ENCODE measurements around the gene OPCML. TPM values are rescaled to one million over a fixed set of nuclear protein-coding genes. Genes with fewer than 3 reads are reported as not detected.

OPCML gene
- total and polyA plus RNA-seq, 2 of the 13 experiments (the other 11 are each of a cell fraction or from before 2014, with no cell fraction given) = not detected

- no TSS peak for BruUV-seq (replicated peaks)
- WGBS (ENCODE audit: low lambda C conversion rate) = 2% methylated on average over 5 of the region's 6 CpGs
- Histone ChIP-seq H4K20me1 (ENCODE audit: insufficient read depth, low read length) (no peaks in the 10 kb centered on the region), H3K9ac (ENCODE audit: insufficient read depth, low read depth, low read length) (no peak overlapping the region), H3K9me3 (ENCODE audit: low read length) (no peaks in the 10 kb centered on the region), H3K4me3 (replicated peaks in 1 of 3; ENCODE audit: insufficient read depth in 1 of 3, low read depth in 2 of 3, low read length in 3 of 3) (no peak overlapping the region), H3K27me3 (ENCODE audit: control insufficient read depth in 1 of 2, insufficient read depth in 2 of 2, low read length in 2 of 2) (no peaks in the 10 kb centered on the region), H3K79me2 (ENCODE audit: insufficient read depth, low read length) (no peaks in the 10 kb centered on the region), H3K4me2 (ENCODE audit: low read depth, low read length) (no peak overlapping the region), H3K36me3 (replicated peaks in 1 of 2; ENCODE audit: control insufficient read depth in 1 of 2, insufficient read depth in 2 of 2, low read length in 2 of 2) (no peaks in the 10 kb centered on the region), H3K27ac (ENCODE audit: extremely low read length, insufficient read depth, low read length) (no peak overlapping the region), H3K4me1 (ENCODE audit: insufficient read depth, low read length) (no peaks in the 10 kb centered on the region), H2AFZ (ENCODE audit: low read length) (no peak overlapping the region)
- no peak for ATAC-seq
- TF ChIP-seq REL (CRISPR knock-in tag; conservative IDR thresholded peaks at IDR 0.05) (no peak), CHCHD3 (CRISPR knock-in tag; IDR thresholded peaks at IDR 0.05) (no peak), JDP2 (CRISPR knock-in tag; IDR thresholded peaks at IDR 0.05; ENCODE audit: borderline replicate concordance) (no peak), MXD1 (CRISPR knock-in tag; IDR thresholded peaks at IDR 0.05) (no peak)
- ChIA-PET POLR2A (no interaction called here), CTCF (ENCODE audit: low intra/inter-chr PET ratio, low total read pairs) (no interaction called here)
- FAIRE-seq = no peak
- DNase-seq (ENCODE audit: low spot score) = no peak
- in situ Hi-C loops (cut with HindIII; ENCODE audit: extremely low pct_ligation_motif_present, low pct_unique_long_range_greater_than_20kb) = no loop called here
- intact Hi-C loops (cut with micrococcal nuclease; ENCODE audit: unreplicated experiment) = no loop called here
Measured at GRCh38 chr11:132886335-132886734, 646.0 kb downstream of the OPCML start.

GRCh38 chr11:132883241-132883640 lies 649.1 kb downstream of the OPCML start:
- TF ChIP-seq TFDP1 (CRISPR knock-in tag; IDR thresholded peaks at IDR 0.05; ENCODE audit: borderline replicate concordance) = no peak
- TF ChIP-seq ZNF709 (CRISPR knock-in tag; IDR thresholded peaks at IDR 0.05) = no peak
- POLR2A ChIA-PET = no interaction called here
- no TSS peak for BruUV-seq (replicated peaks)
- no peak for ATAC-seq
- Histone ChIP-seq H3K4me1 (ENCODE audit: insufficient read depth, low read length) (no peaks in the 10 kb centered on the region), H3K4me2 (ENCODE audit: low read depth, low read length) (no peak overlapping the region), H3K9ac (ENCODE audit: insufficient read depth, low read depth, low read length) (no peak overlapping the region), H4K20me1 (ENCODE audit: insufficient read depth, low read length) (no peaks in the 10 kb centered on the region), H3K79me2 (ENCODE audit: insufficient read depth, low read length) (no peaks in the 10 kb centered on the region), H3K27ac (ENCODE audit: extremely low read length, insufficient read depth, low read length) (no peak overlapping the region), H3K4me3 (replicated peaks in 1 of 3; ENCODE audit: insufficient read depth in 1 of 3, low read depth in 2 of 3, low read length in 3 of 3) (no peak overlapping the region), H3K9me3 (ENCODE audit: low read length) (no peaks in the 10 kb centered on the region), H3K27me3 (ENCODE audit: control insufficient read depth in 1 of 2, insufficient read depth in 2 of 2, low read length in 2 of 2) (no peaks in the 10 kb centered on the region), H2AFZ (ENCODE audit: low read length) (no peak overlapping the region), H3K36me3 (replicated peaks in 1 of 2; ENCODE audit: control insufficient read depth in 1 of 2, insufficient read depth in 2 of 2, low read length in 2 of 2) (no peaks in the 10 kb centered on the region)
- in situ Hi-C loops (cut with HindIII; ENCODE audit: extremely low pct_ligation_motif_present, low pct_unique_long_range_greater_than_20kb) (no loop called here), intact Hi-C loops (cut with micrococcal nuclease; ENCODE audit: unreplicated experiment) (no loop called here)
- CTCF ChIA-PET (ENCODE audit: low intra/inter-chr PET ratio, low total read pairs) = no interaction called here
- FAIRE-seq = no peak
- WGBS (ENCODE audit: low lambda C conversion rate) = 41% methylated on average over 3 of the region's 3 CpGs
- no peak for DNase-seq (ENCODE audit: low spot score)

Data from HepG2 (cell line).